NCI-H2196 treated with DMSO at 0.1 percent for 48 hours (cell line): ENCODE results near the gene RING1.
"Not testable (repeated sequence)": the region's sequence is repeated elsewhere in the genome, so short reads cannot be mapped to it uniquely, and the experiment has no call there.

Experiments used
- DNase-seq: peaks from one replicate; lab custom pipeline; 2025; ENCODE audit not compliant: unreplicated experiment; lab: John Stamatoyannopoulos, UW

The RING1 gene

DNA sequence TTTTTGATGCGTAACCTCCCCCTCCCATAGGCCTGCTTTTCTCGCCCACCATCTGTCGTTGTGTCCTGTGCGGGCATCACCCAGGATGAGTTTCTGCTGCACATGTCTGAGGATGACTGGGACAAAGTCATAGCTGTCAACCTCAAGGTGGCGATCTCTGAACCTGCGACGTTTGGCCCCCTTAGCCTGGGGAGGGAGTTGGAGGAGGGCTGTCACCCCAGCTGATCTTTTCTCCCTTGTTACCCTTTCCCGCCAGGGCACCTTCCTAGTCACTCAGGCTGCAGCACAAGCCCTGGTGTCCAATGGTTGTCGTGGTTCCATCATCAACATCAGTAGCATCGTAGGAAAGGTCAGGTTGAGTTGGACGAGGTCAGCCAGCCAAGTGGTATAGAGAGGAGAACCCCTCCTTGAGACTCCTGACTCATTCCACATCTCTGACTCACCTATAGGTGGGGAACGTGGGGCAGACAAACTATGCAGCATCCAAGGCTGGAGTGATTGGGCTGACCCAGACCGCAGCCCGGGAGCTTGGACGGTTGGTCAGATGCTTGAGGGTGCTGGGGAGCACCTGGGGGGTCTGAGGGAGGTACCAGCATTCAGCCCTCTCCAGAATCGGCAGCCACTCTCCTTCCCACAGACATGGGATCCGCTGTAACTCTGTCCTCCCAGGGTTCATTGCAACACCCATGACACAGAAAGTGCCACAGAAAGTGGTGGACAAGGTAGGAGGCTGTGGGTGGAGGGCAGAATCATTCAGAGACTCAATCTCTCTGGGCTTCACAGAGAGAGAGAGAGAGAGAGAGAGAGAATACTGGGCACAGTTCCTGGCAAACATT is 2.9 kb upstream of the RING1 start:
- DNase-seq, result no peak

DNA sequence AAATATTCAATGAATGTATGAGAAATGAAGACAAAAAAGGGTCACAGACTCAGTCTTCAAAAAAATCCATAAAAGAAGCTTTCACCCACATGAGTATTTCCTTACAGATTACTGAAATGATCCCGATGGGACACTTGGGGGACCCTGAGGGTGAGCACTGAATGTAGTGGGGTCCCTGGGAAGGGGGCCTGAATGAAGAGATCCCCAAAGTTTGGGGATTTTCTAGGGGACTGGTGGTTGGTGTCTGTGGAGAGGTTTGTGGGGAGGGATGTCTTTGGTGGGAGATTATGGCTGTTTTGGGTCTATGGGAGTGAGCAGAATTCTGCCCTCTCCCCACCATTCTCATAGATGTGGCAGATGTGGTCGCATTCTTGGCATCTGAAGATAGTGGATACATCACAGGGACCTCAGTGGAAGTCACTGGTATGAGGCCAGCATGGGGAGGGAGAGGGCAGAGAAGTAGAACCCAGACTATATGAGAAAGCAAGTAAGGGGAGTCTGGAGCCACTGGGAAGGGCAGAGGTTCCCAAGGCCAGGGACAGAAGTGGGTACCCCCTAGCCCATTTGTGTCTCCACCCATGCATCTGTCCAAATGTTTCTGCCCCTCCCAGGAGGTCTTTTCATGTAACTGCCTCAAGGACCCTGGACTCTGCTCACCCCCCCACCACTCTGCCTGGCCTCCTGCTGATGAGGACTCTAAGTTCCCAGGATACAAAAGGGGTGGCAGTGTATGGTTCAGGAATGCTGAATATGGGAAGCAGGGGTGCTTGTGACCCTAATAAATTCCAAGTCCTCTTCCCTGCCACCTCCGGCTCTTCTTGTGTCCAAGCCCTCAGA is 2.1 kb upstream of the RING1 start:
- DNase-seq, result no peak

- DNase-seq, result no peak
Observed at GRCh38 chr6:33206864-33207551, 1.3 kb upstream of the RING1 start.

DNA sequence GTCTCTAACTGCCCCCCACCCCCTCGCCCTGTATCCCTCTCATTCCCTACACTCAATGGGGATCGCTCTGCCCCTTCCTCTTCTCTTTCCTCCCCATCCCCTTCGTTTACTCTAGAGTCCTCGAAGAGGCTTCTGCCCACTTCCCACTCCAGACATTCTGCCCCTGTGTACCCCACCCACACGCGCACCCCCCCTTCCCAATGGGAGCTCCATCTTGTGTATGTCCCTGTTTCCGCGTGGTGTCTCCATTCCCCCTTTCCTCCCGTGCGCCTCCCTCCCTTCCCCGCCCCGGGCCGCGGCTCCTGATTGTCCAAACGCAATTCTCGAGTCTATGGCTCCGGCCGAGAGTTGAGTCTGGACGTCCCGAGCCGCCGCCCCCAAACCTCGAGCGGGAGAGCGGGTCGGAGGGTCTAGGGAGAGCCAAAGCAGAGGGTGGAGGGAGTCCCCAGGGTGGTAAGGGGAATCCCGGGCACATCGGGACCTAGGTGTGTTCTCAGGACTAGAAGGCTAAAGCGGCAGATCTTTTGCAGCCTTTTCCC is 679 bp upstream of the RING1 start:
- no peak for DNase-seq

- DNase-seq, result no peak
Observed at GRCh38 chr6:33209856-33210255, 1.6 kb downstream of the RING1 start.

GRCh38 chr6:33211136-33211535 is 2.8 kb downstream of the RING1 start:
- no peak for DNase-seq

- DNase-seq, result no peak
Observed at GRCh38 chr6:33211666-33212422, 3.5 kb downstream of the RING1 start.

GRCh38 chr6:33212857-33213165 is 4.5 kb downstream of the RING1 start:
- DNase-seq, result no peak

DNA sequence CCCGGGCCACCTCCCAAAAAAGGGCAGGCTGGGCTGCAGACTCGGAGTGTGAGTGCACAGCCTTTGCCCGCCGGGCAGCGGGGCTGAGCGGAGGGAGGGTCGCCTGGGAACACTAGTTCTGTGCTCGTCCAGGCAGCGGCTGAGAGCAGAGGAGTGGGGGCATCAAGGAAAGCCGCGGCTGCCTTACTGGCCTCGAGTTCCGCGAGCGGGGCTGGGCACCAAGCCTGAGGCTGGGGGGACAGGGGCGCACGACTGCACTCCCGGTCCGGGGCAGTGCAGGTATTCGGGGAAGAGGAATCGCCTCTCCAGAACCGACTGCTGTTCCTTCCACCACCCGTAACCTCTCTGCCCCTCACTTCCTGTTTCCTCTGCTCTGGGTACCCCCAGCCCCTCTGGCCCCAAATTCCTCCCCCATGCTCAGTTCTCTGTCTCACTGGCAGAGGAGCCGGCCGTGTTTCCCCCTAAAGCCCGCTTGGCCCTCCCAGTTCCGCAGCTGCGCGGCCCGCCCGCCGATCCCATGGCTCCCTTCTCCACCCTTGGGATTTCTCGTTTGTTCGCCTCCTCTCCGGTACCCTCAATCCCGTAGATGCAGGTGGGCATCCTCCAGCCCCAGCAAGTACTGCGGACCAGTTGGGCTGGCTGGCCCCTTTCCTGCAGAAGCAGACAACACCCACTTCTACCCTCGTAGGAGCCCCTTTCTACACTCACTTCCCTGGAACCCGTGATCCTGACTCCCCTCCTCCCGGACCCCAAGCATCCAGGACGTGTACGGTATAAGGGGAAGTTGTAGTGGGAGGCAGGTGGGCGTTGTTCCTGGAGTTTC is 5.1 kb downstream of the RING1 start:
- DNase-seq, result no peak

DNA sequence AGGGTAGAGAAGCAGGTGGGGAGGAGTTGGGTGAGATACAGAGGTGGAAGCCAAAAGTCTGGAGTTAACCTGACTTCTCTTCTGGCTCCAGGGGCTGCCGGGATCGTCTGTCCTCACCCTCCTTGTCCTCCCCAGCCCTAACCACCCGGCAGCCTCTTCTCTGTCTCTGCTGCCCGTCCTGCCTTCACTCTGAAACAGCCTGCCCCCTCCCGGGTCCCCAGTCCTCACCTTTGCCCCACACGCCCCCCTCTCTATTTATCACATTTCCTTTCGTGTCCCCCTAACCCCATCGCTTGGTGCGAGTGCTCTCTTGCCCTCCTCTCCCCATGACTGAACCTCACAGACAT is 5.7 kb downstream of the RING1 start:
- DNase-seq, result no peak

GRCh38 chr6:33215271-33216116 is 7.2 kb downstream of the RING1 start:
- DNase-seq, result no peak

GRCh38 chr6:33216117-33216649 is 7.9 kb downstream of the RING1 start:
- DNase-seq, result no peak

GRCh38 chr6:33217246-33217645 is 8.9 kb downstream of the RING1 start:
- no peak for DNase-seq

- no peak for DNase-seq
Observed at GRCh38 chr6:33217681-33218080, 9.4 kb downstream of the RING1 start.

GRCh38 chr6:33226503-33227120 is 18.3 kb downstream of the RING1 start:
- not testable (repeated sequence) for DNase-seq

DNA sequence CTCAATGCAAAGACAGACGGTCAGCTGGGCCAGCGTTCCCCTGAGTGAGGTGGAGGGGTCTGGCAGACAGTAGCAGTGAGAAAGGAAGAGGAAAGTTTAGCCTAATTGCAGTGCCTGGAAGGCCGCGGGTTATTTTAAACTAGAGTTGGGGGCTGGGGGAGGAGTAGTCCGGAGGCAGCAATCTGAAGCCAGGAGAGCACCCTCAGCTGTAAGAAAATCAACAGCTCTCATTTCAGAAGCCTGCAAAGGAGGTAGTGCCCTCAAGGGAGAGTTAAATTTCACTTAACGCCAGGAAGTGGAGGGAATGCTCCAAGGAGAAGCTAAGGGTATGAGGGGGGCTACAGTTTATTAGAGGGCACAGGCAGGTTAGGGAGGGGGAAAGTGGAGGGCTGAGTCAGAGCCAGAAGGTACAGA is 26.9 kb downstream of the RING1 start:
- DNase-seq, result no peak

DNA sequence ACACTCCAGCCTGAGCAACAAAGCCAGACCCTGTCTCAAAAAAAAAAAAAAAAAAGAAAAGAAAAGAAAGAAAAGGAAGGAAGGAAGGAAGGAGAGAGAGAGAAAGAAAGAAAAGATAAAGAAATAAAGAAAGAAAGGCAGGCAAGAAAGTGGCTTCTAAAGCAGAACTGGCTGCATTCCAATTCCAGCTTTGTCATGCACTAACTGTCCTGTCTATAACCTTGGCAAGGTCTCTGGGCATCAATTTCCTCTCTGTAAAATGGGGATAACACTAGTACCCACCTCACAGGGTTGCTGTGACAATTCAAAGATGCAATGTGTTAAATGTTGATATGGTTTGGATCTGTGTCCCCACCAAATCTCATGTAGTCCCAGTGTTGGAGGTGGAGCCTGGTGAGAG is 28.0 kb downstream of the RING1 start:
- no peak for DNase-seq

DNA sequence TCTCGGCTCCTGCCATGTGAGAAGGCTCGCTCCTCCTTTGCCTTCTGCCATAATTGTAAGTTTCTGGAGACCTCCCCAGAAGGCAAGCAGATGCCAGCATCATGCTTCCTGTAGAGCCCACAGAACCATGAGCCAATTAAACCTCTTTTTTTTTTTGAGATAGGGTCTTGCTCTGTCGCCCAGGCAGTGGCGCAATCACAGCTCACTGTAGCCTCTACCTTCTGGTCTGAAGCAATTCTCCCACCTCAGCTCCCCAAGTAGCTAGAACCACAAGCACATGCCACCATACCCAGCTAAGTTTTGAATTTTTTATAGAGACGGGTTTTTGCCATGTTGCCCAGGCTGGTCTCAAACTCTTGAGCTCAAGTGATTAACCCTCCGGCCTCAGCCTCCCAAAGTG is 28.6 kb downstream of the RING1 start:
- DNase-seq, result no peak
